Measurements from ENCODE around the gene OR6J1. TPM values are rescaled to one million over a fixed set of nuclear protein-coding genes. Genes with fewer than 3 reads are reported as not detected.

Gene OR6J1
- total and polyA plus RNA-seq, 11 donors: 0.06 TPM; not detected in 10

- WGBS, 4 donors: 11 to 20% (median 19%) methylated on average over 6 of the region's 6 CpGs
- intact Hi-C loops (cut with DNase I): no loop called here
Observed at GRCh38 chr14:22614240-22614799, 29.8 kb downstream of the OR6J1 start.

GRCh38 chr14:22613736-22614239 is 30.4 kb downstream of the OR6J1 start:
- Histone ChIP-seq H3K9me3 (peaks cover 0 to 4% (median 0%) of the 10 kb centered on the region in 12 donors), H3K27me3 (no peaks in the 10 kb centered on the region), H3K36me3 (peaks cover 0 to 40% (median 34%) of the 10 kb centered on the region in 9 donors), H3K4me3 (no peak overlapping the region), H3K4me1 (peaks cover 0 to 13% (median 6%) of the 10 kb centered on the region in 12 donors), H3K27ac (peak overlapping the region in 1 of 12 donors; percentile 22)
- ATAC-seq (no peak), DNase-seq (no peak)
- WGBS, 4 donors: 49 to 60% (median 55%) methylated on average over 3 of the region's 3 CpGs
- intact Hi-C loops (cut with DNase I): no loop called here
- TF ChIP-seq POLR2A (IDR thresholded peaks at IDR 0.05): no peak
- no peak for TF ChIP-seq CTCF (IDR thresholded peaks at IDR 0.05)

More at GRCh38 chr14:22614240-22614799, 29.8 kb downstream of the OR6J1 start:
- ATAC-seq (peak in 2 of 4 donors; percentile 51 to 62), DNase-seq (no peak)
- Histone ChIP-seq H3K27me3 (no peaks in the 10 kb centered on the region), H3K36me3 (peaks cover 0 to 35% (median 28%) of the 10 kb centered on the region in 9 donors), H3K4me3 (no peak overlapping the region), H3K9me3 (peaks cover 0 to 4% (median 0%) of the 10 kb centered on the region in 12 donors), H3K27ac (peak overlapping the region in 1 of 12 donors; percentile 22), H3K4me1 (peaks cover 0 to 13% (median 6%) of the 10 kb centered on the region in 12 donors)
- TF ChIP-seq CTCF (IDR thresholded peaks at IDR 0.05): no peak
- no peak for TF ChIP-seq POLR2A (IDR thresholded peaks at IDR 0.05)

- intact Hi-C loops (cut with DNase I): no loop called here
- DNase-seq (no peak), ATAC-seq (no peak)
- Histone ChIP-seq H3K4me1 (peaks cover 0 to 13% (median 6%) of the 10 kb centered on the region in 12 donors), H3K36me3 (peaks cover 0 to 46% (median 40%) of the 10 kb centered on the region in 9 donors), H3K27ac (no peak overlapping the region), H3K27me3 (no peaks in the 10 kb centered on the region), H3K9me3 (peaks cover 0 to 4% (median 0%) of the 10 kb centered on the region in 12 donors), H3K4me3 (no peak overlapping the region)
- WGBS, 4 donors: 77 to 85% (median 78%) methylated on average over 2 of the region's 2 CpGs
- TF ChIP-seq POLR2A (IDR thresholded peaks at IDR 0.05) (no peak), CTCF (IDR thresholded peaks at IDR 0.05) (no peak)
Observed at GRCh38 chr14:22613106-22613695, 31.0 kb downstream of the OR6J1 start.

GRCh38 chr14:22610931-22611330 is 33.2 kb downstream of the OR6J1 start:
- intact Hi-C loops (cut with DNase I): no loop called here

More at GRCh38 chr14:22610931-22611330, 33.2 kb downstream of the OR6J1 start:
- Histone ChIP-seq H3K4me1 (peaks cover 0 to 13% (median 6%) of the 10 kb centered on the region in 12 donors), H3K36me3 (peaks cover 0 to 69% (median 62%) of the 10 kb centered on the region in 9 donors), H3K27me3 (no peaks in the 10 kb centered on the region), H3K9me3 (peaks cover 0 to 3% (median 0%) of the 10 kb centered on the region in 12 donors), H3K4me3 (no peak overlapping the region), H3K27ac (no peak overlapping the region)
- 92 to 100% (median 97%) methylated on average over 2 of the region's 2 CpGs for WGBS, 4 donors
- no peak for TF ChIP-seq CTCF (IDR thresholded peaks at IDR 0.05)
- TF ChIP-seq POLR2A (IDR thresholded peaks at IDR 0.05): no peak
- peak in 1 of 4 donors; percentile 11 for ATAC-seq
- no peak for DNase-seq
